ENCODE results near the gene ARHGEF39.

DNA sequence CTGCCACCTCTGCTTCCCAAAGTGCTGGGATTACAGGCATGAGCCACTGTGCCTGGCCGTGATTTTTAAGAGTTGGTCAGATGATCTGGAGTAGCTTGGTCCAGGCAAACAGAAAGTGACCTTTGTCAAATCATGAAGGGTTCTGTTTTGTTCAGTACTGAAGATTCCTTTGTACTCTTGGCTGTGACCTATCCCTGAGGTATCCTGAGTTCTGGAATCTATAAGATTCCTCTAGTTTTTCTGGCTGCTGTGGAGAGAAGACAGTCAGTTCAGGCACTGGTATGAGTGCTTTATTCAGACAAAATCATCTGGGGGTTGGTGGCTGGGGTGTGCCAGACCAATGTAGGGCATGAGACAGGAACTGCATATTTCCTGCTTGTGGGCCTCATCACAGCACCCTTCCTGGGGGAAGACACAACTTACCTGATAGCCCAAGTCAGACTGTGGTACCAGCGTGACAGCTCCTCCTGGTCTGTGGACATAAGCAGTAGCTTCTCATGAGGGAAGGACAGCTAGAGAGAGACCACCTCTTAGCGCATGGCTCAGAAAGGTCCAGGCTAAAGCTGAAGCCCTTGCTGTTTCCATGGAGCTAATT lies 3.1 kb downstream of the ARHGEF39 start:
- no peak for TF ChIP-seq GABPA (IDR thresholded peaks at IDR 0.05; ENCODE audit: low read depth)
- TF ChIP-seq CTCF (IDR thresholded peaks at IDR 0.05; ENCODE audit: insufficient read depth, low read length), result no peak
- TF ChIP-seq REST (IDR thresholded peaks at IDR 0.05; ENCODE audit: insufficient replicate concordance, low read depth), result no peak
- TF ChIP-seq POLR2AphosphoS5 (IDR thresholded peaks at IDR 0.05; ENCODE audit: low read depth), result no peak
- no peak for TF ChIP-seq SPI1 (IDR thresholded peaks at IDR 0.05; ENCODE audit: borderline replicate concordance, low read depth)
